Measurements from ENCODE around the gene ENTPD2. TPM values are rescaled to one million over a fixed set of nuclear protein-coding genes. Genes with fewer than 3 reads are reported as not detected.
A peak's percentile ranks its signal among the peaks of the same experiment; 100 is the strongest.

The ENTPD2 gene
- total and polyA plus RNA-seq, 2 experiments from 2014 or later = 1.8 to 1.9 TPM

GRCh38 chr9:137023157-137023556, 30.7 kb downstream of the ENTPD2 start:
- peaks cover 18% of the 10 kb centered on the region for H3K27me3 Mint-ChIP-seq (ENCODE audit: insufficient read depth, low read depth, poor library complexity)
- H3K9me2 ChIP-seq (ENCODE audit: insufficient read depth) = no peaks in the 10 kb centered on the region
- no peak overlapping the region for H2AFZ ChIP-seq
- H3K4me1 ChIP-seq (ENCODE audit: insufficient read depth) = peaks cover 7% of the 10 kb centered on the region; the same call in 1 of the 2 replicates
- no peak overlapping the region for H3K4me2 ChIP-seq
- H3K9me3 Mint-ChIP-seq = no peaks in the 10 kb centered on the region
- no peak overlapping the region for H3K4me3 ChIP-seq
- DNase-seq (ENCODE audit: low spot score) (no peak), ATAC-seq (no peak)
- no peak overlapping the region for H3K4me3 Mint-ChIP-seq
- no peaks in the 10 kb centered on the region for H4K20me1 ChIP-seq (replicated peaks; ENCODE audit: insufficient read depth)
- no peaks in the 10 kb centered on the region for H3K79me2 ChIP-seq (replicated peaks; ENCODE audit: insufficient read depth)
- peaks cover 11% of the 10 kb centered on the region for H3K27me3 ChIP-seq (ENCODE audit: insufficient read depth)
- H3K27ac ChIP-seq (ENCODE audit: low read depth) = no peak overlapping the region
- TF ChIP-seq ZNF462 (CRISPR knock-in tag; IDR thresholded peaks at IDR 0.05) = no peak
- no peak for TF ChIP-seq POLR2AphosphoS5 (IDR thresholded peaks at IDR 0.05; ENCODE audit: low read depth)
- no peak for TF ChIP-seq NANOG (IDR thresholded peaks at IDR 0.05; ENCODE audit: borderline replicate concordance)
- TF ChIP-seq ZNF114 (CRISPR knock-in tag; IDR thresholded peaks at IDR 0.05) = no peak
- TF ChIP-seq ZNF331 (CRISPR knock-in tag; IDR thresholded peaks at IDR 0.05; ENCODE audit: low read depth) = no peak
- TF ChIP-seq JUNB (IDR thresholded peaks at IDR 0.05; ENCODE audit: unreplicated experiment) = no peak
- no peak for TF ChIP-seq EZH2 (IDR thresholded peaks at IDR 0.05; ENCODE audit: low read depth, unreplicated experiment)
- H3K36me3 ChIP-seq (ENCODE audit: insufficient read depth) = no peaks in the 10 kb centered on the region
- H3K4me1 Mint-ChIP-seq = no peaks in the 10 kb centered on the region; the same call in 2 of the 3 replicates
- no peaks in the 10 kb centered on the region for H3K36me3 Mint-ChIP-seq (ENCODE audit: low read depth)
- 0 out of 2 replicates have a peak, but pooled peaks cover 3% of the 10 kb centered on the region for H3F3A ChIP-seq (replicated peaks; ENCODE audit: low read depth)
- H3K27ac Mint-ChIP-seq = no peak overlapping the region

GRCh38 chr9:137022662-137023008, 31.2 kb downstream of the ENTPD2 start:
- Histone ChIP-seq H3K4me1 (ENCODE audit: insufficient read depth) (peaks cover 7% of the 10 kb centered on the region; the same call in 1 of the 2 replicates), H3F3A (replicated peaks; ENCODE audit: low read depth) (0 out of 2 replicates have a peak, but pooled peaks cover 3% of the 10 kb centered on the region), H4K20me1 (replicated peaks; ENCODE audit: insufficient read depth) (no peaks in the 10 kb centered on the region), H3K27me3 (ENCODE audit: insufficient read depth) (peaks cover 11% of the 10 kb centered on the region), H3K9me2 (ENCODE audit: insufficient read depth) (no peaks in the 10 kb centered on the region), H3K4me3 (no peak overlapping the region), H3K27ac (ENCODE audit: low read depth) (no peak overlapping the region), H3K79me2 (replicated peaks; ENCODE audit: insufficient read depth) (no peaks in the 10 kb centered on the region), H2AFZ (no peak overlapping the region), H3K36me3 (ENCODE audit: insufficient read depth) (no peaks in the 10 kb centered on the region), H3K4me2 (no peak overlapping the region)
- H3K27ac Mint-ChIP-seq = no peak overlapping the region
- no peak for DNase-seq (ENCODE audit: low spot score)
- ATAC-seq = peak; percentile 2
- H3K4me1 Mint-ChIP-seq = no peaks in the 10 kb centered on the region; the same call in 2 of the 3 replicates
- no peak overlapping the region for H3K4me3 Mint-ChIP-seq
- peaks cover 18% of the 10 kb centered on the region for H3K27me3 Mint-ChIP-seq (ENCODE audit: insufficient read depth, low read depth, poor library complexity)
- no peaks in the 10 kb centered on the region for H3K9me3 Mint-ChIP-seq
- no peaks in the 10 kb centered on the region for H3K36me3 Mint-ChIP-seq (ENCODE audit: low read depth)
- no peak for TF ChIP-seq EZH2phosphoT487 (IDR thresholded peaks at IDR 0.05; ENCODE audit: unreplicated experiment)
